ENCODE results near the gene PLAC1.

The PLAC1 gene

GRCh38 chrX:134625315-134625718 is 33.0 kb downstream of the PLAC1 start:
- DNase-seq, result no peak

DNA sequence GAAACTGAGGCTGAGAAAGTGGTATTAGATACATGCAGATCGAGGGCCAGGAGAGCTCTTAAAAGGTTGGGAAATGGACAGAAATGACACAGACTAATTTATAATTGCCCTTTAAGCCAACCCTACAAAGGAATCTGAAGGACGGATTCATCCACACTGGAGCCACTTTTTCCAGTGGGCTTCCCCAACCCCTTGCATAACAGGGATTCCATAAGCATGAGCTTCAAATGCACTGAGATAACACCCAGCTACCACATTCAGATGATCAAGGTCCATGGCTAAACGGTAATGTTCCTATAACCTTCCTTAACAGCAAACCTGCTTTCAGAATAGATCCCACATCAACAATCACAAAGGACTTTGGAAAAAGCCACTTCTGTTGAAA is 34.2 kb downstream of the PLAC1 start:
- DNase-seq, result no peak

GRCh38 chrX:134623293-134624045 is 34.8 kb downstream of the PLAC1 start:
- DNase-seq, result no peak

DNA sequence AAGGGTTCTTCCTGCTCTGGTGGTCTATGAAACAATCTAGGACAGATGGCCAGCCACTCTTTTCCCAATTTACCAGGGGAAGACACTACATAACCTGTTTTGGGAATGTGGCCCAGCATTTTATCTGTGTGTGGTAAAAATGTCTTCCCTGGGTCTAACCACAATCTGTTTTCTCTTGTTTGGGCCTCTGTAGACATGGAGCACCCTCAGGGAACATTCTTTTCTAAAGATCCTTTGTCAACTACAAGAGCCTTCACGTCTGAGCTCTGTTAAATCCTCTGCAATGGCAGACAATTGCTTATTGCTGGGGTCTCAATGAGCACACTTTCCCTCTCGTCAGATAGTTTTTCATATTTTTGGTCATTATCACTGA is 35.5 kb downstream of the PLAC1 start:
- no peak for DNase-seq

DNA sequence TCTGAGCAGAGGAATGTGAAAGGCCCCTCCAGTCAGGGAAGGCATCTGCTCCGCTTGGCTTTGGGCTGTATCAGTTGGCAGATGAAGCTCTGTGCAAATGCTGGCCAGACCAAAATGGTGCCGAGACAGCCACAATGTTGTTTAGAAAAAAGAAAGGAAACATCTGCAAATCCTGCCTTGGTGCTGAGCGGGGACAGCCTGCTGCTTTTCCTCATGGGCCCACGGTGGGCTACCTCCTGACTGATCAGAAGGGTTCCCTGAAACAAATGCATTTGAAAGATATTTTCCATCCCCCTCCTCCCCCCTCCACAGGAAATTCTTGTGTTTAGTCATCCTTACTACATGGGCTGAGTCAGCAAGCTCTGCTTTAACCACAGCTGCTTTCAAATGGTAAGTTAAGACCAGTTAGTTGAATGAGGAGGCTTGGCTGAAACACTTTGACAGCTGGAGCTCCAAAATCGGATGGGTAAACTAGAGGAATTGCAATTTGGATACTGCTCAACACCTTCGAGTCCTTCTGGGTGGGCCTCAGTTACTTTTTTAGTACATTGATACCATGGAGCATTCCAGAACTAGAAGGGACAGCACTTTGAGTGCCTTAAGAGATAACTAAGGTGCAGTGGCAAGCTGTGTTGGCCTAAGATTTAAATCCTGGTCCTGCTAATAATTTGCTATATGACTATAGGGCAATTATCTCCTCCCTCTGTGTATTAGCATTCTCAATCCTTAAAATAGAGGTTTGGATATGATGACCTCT is 36.0 kb downstream of the PLAC1 start:
- DNase-seq, result peak; percentile 81

GRCh38 chrX:134619838-134620237 is 38.4 kb downstream of the PLAC1 start:
- no peak for DNase-seq

DNA sequence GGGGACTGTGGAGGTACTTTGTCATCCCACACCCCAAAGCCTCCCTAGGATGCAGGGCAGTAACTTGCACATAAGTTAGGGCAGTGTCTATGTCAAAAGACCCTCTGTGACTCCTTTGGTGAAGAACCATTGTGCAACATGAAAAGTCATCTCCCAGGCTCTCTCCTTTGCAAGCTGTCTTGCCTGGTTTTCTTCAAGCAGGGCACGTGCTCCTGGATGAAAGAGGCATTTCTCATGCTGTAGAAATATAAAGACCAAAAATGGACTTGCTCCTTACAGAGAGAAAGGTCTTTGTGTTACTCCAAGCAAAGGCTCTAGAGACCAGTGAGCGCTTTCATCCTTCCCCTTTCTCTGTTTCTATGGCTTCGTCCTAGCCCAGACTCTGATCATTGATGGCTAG is 44.9 kb downstream of the PLAC1 start:
- DNase-seq, result no peak

GRCh38 chrX:134608153-134608552 is 50.1 kb downstream of the PLAC1 start:
- DNase-seq, result no peak

DNA sequence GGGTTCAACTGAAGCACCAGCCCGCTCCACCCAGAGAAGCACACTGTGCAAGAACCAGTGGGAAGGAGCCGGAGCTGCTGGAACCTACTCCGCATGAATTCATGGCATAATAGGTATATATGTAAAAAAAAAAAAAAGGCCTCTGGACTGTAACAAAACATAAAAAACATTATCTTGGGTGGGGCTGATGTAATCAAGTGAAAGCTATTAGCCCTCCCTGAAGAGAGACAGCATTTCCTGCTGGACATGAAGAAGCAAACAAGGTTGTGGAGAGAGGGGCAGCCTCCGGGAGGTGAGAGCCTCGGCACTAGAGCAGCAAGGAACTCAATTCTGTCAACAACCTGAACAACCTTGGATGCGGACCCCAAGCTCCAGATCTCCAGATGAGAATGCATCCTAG is 50.7 kb downstream of the PLAC1 start:
- no peak for DNase-seq

GRCh38 chrX:134604701-134605311 is 53.5 kb downstream of the PLAC1 start:
- peak; percentile 42 for DNase-seq

DNA sequence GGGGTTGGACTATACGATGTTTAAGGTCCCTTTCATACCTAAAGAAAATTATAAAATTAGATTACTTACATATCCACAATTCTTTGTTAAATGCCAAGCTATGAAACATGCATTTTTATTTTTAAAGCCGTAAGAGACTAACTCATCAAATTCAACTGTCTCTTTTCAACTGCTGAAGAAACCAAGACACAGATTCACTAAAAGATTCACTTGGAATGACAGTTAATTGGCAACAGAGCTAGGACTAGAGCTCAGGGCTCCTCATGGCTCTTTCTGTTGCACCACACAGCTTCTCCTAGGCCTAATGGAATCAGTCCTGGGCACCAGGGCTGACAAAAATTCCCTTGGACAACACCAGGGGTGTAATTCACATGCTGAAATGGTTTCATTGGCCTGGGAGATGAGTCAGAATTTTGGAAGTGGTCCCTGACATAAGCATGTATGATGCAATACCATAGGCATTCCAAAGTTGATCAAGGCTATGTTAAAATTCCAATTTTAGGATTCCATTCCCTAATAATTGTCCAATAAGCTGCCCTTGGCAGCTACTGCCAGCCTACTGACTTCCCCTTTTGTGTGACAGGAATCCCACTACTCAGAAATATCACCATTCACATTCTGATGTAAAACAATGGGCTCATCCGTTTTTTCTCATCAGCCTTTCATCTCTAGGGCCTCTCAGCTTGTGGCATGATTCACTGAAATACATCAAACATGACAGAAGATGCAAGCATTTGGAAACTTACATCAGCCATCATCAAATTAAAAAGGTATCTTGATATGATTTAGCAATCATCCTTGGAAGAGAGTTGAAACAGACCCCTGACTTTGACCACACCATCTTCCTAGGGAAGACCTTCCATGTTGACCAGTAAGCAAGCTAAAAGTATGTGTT is 54.2 kb downstream of the PLAC1 start:
- DNase-seq, result no peak

GRCh38 chrX:134602410-134602809 is 55.9 kb downstream of the PLAC1 start:
- DNase-seq, result no peak

GRCh38 chrX:134601240-134601765 is 57.0 kb downstream of the PLAC1 start:
- DNase-seq, result no peak

GRCh38 chrX:134600714-134601113 is 57.6 kb downstream of the PLAC1 start:
- DNase-seq, result no peak

GRCh38 chrX:134599184-134599914 is 58.9 kb downstream of the PLAC1 start:
- DNase-seq, result no peak

DNA sequence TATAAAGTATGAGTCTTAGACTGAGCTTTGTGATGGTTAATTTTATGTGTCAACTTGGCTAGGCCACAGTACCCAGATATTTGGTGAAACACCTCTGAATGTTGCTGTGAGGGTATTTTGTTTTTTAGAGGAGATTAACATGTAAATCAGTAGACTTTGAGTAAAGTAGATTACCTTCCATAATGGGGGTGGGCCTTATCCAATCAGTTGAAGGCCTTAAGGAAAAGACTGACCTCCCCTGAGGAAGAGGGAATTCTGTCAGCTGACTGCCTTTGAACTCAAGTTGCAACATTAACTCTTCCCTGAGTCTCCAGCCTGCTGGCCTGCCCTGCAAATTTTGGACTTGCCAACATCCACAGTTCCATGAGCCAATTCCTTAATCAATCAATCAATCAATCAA is 66.0 kb downstream of the PLAC1 start:
- DNase-seq, result no peak

DNA sequence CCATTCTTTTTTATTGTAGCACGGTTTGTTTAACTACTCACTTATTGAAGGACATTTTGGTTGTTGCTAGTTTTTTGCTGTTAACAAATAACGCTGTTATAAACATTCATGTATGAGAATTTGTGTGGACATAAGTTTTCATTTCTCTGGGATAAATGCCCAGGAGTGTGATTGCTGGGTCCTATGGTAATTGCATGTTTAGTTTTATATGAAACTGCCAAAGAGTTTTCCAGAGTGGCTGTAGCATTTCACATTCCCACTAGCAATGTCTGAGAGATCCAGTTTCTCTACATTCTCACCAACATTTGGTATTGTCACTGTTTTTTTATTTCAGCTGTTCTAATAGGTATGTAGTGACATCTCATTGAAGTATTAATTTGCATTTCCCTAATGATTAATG is 66.8 kb downstream of the PLAC1 start:
- DNase-seq, result no peak

GRCh38 chrX:134588806-134589205 is 69.5 kb downstream of the PLAC1 start:
- no peak for DNase-seq

- DNase-seq, result no peak
These were observed 77.4 kb downstream of the PLAC1 start for GRCh38 chrX:134580907-134581306.

GRCh38 chrX:134573683-134574035 is 84.6 kb downstream of the PLAC1 start:
- no peak for DNase-seq

DNA sequence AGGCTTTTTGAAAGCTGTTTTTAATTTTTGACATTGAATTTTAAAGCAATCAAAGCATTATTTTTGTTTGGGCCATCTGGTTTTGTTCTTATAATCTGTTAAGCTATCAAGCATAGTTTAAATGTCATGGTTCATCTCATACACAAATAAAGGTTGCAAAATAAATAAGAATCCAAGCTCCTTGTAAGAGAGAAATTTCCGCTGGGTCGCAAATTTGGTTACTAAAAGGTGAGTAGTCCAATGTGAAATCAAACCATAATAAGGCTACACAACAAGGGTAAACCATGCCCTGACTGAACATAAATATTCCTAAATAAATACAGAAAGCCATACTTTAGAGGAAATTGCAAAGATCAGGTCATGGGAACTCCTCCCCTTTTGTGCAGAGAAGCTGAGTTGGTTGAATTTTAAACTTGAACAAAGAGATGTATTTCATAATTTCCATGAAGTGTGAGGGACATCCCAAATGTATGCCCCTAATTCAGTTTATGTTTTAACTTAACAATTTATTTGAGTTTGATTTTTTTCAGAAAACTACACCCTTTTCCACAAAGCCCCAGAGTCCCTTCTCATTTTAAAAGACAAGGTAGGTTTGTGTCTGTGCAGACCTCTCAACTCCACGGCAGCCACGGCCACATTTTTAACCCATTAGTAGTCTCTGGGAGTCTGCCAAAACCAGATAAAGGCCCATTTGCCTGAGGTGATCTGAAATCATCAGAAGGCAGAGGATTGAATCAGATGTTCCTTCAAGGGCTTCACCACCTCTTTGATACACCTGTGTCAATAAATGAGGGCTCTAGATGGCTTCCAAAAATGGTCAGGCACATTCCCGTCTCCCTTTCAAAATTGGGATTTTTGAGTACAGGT is 85.2 kb downstream of the PLAC1 start:
- DNase-seq, result no peak

All from RPMI8226 (cell line).